ENCODE data around the gene SNRPD3.
"Not testable (repeated sequence)": the region's sequence is repeated elsewhere in the genome, so short reads cannot be mapped to it uniquely, and the experiment has no call there.

The SNRPD3 gene

DNA sequence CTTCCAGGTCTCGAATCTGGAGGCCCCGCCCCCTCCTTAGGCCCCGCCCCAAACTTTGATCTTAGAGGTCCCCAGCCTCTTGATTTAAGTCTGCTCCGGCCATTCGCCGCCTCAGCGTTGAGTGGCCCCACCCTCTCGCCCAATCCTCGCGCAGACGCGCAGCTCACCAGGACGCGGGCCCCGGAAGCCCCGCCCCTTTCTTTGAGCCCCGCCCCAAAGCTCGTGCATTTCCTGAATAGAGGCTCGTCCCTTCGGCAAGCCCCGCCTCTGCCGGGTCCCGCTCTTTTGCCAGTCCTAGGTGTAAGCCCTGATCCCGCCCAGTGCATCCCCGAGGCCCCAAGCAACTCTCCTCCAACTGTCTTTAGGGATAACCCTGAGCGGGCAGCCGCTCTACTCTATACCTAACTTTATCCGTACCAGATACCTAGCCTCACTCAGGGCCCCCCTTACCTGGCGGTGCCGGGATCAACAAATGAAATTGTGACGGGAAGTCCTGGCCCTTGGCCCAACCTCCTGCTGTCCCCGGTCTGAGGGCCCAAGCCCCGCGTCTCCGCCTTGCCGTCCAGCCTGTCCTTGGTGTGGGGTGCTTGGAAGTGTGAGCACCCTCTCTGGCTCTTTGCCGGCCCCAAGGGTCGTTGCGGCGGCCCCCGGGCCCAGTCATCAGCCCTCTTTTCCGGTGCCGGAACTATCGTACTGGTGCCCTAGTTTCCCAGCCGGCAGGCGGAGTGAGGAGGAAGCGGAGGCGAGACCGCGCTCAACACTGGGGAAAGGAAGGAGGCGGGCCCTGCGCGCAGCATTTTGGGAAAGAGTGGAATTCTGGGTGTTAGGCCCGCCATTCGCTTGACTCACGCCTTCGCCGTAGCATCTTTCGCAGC is at the start of gene SNRPD3:
TSS of gene SNRPD3 (plus strand) at position 835 of the 875 bp plus-strand sequence. CDS start 1,676 bp downstream, outside the sequence.
- DNase-seq, result peak; percentile 100

DNA sequence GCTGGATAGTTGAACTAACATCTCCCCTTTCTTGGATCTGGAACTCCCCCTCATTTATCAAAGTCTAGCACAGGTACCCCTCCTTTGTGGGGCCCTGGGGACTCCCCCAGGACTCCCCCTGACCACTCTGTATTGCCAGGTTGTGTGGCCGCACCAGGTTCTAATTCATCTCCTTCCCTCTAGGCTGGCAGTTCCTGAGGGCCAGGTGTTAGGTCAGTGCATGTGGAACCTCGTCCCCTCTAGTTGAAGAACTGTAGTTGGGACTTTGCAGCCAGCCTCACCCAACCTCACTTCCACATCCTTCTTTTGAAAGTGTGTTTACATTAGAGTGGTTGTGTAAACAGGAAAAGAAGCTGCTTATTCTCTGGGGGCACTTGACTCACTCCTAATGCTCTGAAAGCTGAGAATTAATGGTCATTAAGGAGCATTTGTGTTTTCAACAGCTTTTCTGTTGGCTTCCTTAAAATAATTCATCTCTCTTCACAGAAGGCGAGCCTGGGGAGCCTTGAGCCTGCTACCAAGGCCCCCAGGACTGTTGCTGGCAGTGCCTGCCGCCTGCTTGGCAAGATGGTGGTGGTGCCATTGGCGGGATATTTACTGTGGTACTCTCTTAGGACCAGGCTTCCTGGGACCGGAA is 48.9 kb upstream of the SNRPD3 start:
- no peak for DNase-seq

DNA sequence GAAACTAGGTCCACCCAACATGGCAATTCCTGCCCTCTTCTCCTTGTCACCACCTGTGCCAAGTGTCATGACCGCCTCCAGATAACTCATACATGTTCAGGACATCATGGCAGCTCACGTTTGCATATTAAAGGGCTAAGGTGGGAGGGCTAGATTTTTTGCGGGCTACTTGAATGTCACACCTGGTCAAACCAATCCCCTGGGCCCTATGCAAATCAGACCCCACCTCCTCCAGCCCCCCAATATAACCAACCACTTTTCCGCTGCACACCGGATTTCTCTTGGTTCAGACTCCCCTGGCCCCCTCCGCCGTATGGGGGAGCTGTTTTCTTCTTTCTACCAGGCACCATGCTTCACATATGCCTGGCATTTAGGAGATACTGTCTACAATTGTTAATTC is 48.1 kb upstream of the SNRPD3 start:
- DNase-seq, result no peak

DNA sequence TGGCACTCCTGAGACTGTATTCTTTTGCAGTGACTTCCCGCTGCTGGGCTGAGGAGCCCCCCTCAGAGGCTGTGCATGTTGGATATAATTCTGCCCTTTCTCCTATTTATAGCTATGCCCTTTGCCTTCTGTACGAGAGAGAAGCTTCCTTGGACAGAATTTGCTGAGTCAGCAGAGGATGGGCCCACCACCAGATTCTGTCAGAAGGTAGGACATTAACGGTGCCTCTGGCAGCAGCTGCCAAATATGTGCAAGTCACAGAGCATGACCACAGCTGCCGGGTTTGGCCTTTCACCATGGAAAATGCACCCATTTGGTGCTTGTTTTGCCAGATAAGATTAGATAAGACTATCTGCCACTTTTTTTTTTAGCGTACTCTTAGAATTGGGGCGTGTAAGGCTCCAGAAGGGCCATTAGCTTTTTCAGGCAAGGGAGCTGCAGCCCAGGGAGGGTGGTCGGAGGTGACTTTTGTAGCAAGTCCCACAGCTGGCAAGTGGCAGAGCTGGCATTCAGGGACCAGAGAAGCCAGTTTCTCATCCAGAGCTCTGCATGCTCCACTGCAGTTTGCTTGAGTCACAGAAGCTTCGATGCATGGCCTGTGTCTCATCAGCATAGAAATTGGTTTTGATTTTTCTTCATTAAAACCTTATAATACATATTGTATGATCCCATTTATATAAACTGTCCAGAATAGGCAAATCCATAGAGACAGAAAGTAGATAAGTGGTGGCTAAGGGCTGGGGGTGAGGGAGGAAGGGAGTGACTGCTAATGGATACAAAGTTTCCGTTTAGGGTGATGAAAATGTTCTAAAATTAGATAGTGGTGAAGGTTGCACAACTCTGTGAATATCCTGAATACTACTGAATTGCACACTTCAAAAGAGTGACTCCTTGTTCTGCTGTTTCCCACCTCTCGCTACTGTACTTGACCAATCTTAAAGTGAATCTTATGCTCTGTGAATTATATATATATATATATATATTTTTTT is 44.9 kb upstream of the SNRPD3 start:
- DNase-seq, result no peak

DNA sequence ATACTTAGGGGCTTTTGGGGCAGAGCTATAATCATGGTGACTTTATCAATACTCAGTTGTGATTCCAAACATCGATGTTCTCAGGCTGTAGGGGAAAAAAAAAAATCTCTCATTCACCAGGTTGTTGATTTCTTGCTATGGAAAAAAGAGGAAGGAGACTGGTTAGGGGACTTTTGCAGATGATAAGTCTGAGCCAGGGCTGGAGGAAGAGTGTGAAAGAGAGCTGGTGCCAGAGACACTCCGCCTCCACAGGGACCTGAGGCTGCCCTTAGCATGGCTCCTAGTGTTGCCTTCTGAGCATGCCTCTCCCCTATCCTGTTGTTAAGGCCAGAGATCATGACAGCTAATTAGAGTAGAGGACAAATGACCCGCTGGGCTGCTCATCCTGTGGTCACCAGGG is 43.8 kb upstream of the SNRPD3 start:
- DNase-seq, result no peak

- no peak for DNase-seq
Measured at GRCh38 chr22:24513378-24514240, 42.2 kb upstream of the SNRPD3 start.

DNA sequence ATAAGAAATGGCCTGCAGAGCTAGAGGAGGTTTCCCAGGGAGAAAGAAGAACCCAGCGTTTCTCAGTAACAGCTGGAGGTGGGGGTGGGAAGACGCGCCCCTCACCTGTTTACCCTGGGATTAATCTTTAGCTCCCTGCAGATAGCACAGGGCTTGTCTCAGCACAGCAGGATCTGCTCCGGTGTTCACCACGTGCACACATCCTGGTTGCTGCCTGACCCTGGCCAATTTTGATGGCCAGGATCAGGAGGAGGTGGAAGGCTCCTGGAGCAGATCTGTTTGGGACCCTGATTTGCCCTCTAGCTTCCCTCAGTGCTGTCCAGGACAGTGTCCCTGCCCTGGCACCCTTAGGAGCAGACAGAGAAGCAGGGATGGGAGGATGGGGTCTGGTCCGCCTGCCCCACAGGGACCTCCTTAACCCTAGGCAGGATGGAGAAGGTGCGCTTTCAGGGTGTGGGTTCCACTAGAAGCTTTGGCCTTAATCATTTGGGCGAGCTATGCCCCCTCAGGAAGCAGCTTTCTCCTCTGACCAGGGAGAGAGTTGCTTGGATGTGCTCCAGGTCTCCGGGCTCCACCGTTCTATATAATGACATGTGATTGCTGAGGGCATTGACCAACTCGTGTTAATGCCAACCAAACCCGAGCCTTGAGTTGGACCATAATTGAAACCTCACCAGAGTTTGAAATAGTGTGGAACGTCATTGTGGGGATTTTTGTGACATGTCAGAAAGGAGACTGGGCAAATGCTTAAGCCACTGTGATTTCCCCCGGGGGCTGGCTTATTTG is 41.4 kb upstream of the SNRPD3 start:
- DNase-seq, result no peak

GRCh38 chr22:24515027-24515338 is 40.8 kb upstream of the SNRPD3 start:
- DNase-seq, result no peak

DNA sequence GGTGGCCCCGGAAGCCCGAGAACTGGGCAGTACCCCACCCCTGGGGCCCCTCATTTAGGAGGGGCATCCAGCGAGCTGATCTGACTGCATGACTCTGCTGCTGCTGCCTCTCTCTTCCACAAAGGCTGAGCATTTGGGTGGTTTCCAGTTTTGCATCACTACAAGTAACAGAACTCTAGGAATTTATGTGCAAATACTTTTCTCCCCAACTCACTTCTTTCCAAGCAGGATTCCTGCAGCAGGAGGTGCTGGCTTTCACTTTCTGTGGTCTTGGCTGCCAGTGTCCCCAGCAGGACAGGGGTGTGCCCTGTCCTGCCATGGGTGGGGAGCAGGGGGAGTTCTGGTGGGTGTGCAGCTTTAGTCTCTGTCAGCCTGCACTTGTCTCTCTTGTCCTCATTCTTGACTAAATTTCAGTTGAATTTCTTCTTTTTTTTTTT is 39.5 kb upstream of the SNRPD3 start:
- no peak for DNase-seq

- DNase-seq, result no peak
Measured at GRCh38 chr22:24517446-24517845, 38.4 kb upstream of the SNRPD3 start.

DNA sequence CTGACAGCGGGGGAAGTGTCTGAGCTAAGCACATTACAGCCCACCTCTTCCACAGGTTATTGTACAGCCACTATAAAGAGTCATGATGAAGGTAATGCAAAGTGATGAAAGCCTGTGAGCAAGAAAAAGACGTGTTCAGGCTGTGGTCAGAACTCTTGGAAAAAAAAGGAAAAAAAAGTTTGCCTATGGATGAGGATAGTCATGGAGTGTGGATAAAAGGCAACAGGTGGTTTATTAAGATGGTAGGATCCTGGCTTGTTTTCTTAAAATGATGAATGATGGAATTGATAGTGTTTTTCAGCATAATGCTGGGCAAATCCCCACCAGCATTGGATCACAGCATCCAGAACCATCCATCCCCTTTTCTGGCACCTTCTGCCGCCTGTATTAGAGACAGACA is 37.6 kb upstream of the SNRPD3 start:
- DNase-seq, result no peak

DNA sequence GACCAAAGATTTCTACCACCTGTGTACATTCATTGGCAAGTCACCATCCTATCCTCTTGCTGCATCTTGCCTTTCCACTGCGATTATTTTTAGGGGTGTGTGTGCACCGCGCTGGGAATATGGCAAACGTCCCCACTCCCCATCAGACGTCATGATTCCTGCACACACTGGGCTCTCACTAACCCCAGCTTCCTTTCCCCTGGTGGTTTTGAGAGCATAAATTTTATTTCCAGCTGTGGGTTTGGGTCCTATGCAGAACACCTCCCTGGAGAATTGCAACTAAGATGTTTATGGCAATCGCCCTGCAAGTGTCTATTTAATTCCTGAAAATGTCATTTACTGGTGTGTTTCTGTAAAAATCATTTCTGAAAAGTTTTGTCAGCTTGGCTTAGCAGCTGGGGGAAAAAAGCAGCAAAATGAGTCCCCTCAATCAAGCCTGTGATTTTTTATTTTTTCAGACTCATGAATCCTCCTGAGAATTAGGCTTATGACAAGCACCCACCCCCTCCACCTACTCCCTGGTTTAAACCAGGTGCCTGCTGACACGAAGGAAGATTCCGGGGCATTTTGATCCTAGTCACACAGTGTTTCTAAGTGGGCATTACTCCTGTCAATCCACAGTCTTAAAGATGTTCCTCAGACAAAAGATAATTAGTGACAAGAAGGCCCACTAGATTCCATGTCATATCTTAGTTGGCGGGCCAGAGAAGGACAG is 36.9 kb upstream of the SNRPD3 start:
- no peak for DNase-seq

DNA sequence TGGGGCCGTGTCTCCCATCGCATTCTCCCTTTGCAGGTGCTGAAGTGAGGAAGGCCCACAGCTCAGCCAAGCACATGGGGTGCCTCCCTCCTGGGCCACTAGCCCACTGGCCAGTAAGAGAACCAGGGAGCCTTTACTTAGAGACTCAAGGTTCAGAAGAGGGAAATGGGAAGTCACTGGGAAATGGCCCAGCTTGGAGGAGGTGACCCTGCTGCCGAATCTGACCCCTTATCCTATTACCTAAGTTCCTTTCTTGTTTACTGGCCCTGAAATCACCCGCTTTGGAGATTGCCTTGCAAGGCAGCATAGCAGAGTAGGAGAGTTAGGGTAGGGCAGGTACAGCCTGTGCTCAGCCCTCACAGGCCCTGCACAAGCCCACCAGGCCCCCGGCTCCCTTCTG is 36.3 kb upstream of the SNRPD3 start:
- DNase-seq, result no peak

DNA sequence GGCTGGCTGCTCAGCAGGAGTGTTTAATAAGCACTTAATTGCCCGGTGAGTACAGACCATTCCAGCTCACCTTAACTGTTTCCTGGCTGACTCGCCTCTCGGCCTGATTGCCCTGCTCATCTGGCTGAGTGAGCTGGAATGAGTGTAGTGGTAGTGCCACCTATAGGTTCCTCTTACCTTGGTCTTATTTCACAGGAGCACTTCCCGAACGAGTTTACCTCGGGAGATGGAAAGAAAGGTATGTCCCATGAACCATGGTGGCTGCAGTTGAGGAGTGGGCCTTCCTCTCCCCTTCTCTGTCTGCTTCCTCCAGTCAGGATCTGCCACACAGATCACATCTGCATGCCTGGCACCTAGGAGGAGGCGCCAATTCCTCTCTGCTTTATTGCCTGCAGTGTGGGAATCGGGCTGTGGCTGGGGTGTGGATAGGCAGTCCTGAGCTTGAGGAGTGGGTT is 34.0 kb upstream of the SNRPD3 start:
- DNase-seq, result no peak

DNA sequence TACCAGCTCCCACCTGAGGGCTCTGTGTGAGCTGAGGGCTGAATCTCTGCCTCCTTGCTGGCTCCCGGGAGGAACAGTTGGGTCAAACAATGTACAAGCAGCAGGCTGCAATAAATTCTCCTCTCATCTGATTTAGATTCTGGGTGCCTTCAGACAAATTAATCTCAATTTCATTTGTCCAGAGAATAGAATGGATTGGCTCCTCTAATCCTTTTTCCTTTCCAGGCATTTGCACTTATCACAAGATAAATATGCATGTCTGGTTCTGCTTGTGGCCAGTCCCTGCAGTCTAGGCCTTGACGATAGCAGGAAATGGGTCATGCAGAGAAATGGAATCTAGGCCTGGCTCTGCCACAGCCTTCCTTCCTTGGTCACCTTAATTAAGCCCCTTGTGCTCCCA is 31.9 kb upstream of the SNRPD3 start:
- DNase-seq, result no peak

GRCh38 chr22:24525416-24526037 is 30.3 kb upstream of the SNRPD3 start:
- peak; percentile 73 for DNase-seq

- DNase-seq, result no peak
Measured at GRCh38 chr22:24526191-24526590, 29.6 kb upstream of the SNRPD3 start.

- DNase-seq, result no peak
Measured at GRCh38 chr22:24529898-24530297, 25.9 kb upstream of the SNRPD3 start.

DNA sequence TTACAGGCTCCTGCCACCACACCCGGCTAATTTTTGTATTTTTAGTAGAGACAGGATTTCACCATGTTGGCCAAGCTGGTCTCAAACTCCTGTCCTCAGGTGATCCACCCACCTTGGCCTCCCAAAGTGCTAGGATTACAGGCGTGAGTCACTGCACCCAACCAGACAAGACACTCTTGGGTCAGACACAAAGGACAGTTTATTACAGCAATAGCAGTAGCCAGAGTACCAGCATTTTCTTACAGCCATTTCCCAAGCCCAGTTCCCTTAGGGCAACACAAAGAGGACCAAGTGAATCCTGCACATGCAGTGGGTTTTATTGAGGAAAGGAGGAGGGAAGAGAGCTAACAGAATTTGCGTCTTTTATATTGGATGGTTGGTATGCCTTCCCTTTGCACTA is 24.8 kb upstream of the SNRPD3 start:
- DNase-seq, result not testable (repeated sequence)

- no peak for DNase-seq
Measured at GRCh38 chr22:24532075-24532474, 23.7 kb upstream of the SNRPD3 start.
